GM18951 (cell line): ENCODE data around the gene PLPP4.

Experiments
- POLR2A ChIP-seq: IDR thresholded peaks from 4 replicates; pipeline ENCODE4 v1.6.1; 2011; ENCODE audit warnings: mild to moderate bottlenecking; ENCODE audit not compliant: insufficient read length, insufficient read depth; ENCODE audit errors: extremely low read depth
- in situ Hi-C: fragments of 300-500 bp; cut with MboI; formaldehyde crosslinking; loops from one replicate; pipeline ENCODE4 v1.12.0; 2022; ENCODE audit warnings: low sequenced_read_pairs, mixed read lengths, inconsistent platforms; ENCODE audit not compliant: unreplicated experiment

PLPP4 gene

GRCh38 chr10:120613180-120613579 is 156.2 kb downstream of the PLPP4 start:
- TF ChIP-seq POLR2A: no peak
- in situ Hi-C loops: no loop called here

- no peak for TF ChIP-seq POLR2A
- in situ Hi-C loops: no loop called here
Measured at GRCh38 chr10:120614680-120615079, 157.7 kb downstream of the PLPP4 start.

GRCh38 chr10:120616311-120616911 is 159.4 kb downstream of the PLPP4 start:
- in situ Hi-C loops: no loop called here
- TF ChIP-seq POLR2A: no peak

- TF ChIP-seq POLR2A: no peak
- in situ Hi-C loops: no loop called here
Measured at GRCh38 chr10:120628197-120628596, 171.2 kb downstream of the PLPP4 start.

- no peak for TF ChIP-seq POLR2A
- in situ Hi-C loops: no loop called here
Measured at GRCh38 chr10:120630266-120630665, 173.2 kb downstream of the PLPP4 start.

GRCh38 chr10:120632047-120632446 is 175.0 kb downstream of the PLPP4 start:
- no peak for TF ChIP-seq POLR2A

GRCh38 chr10:120632942-120633341 is 175.9 kb downstream of the PLPP4 start:
- TF ChIP-seq POLR2A: no peak
- in situ Hi-C loops: no loop called here

More at GRCh38 chr10:120632047-120632446, 175.0 kb downstream of the PLPP4 start:
- in situ Hi-C loops: no loop called here

- in situ Hi-C loops: no loop called here
- TF ChIP-seq POLR2A: no peak
Measured at GRCh38 chr10:120634659-120635058, 177.6 kb downstream of the PLPP4 start.
